Measurements from ENCODE around the gene COL27A1. TPM values are rescaled to one million over a fixed set of nuclear protein-coding genes. Genes with fewer than 3 reads are reported as not detected.

The COL27A1 gene
- total and polyA plus RNA-seq, 2 donors (not counting 3 experiments of a cell fraction or from before 2014, with no cell fraction given), result 14.7 to 49.1 TPM

DNA sequence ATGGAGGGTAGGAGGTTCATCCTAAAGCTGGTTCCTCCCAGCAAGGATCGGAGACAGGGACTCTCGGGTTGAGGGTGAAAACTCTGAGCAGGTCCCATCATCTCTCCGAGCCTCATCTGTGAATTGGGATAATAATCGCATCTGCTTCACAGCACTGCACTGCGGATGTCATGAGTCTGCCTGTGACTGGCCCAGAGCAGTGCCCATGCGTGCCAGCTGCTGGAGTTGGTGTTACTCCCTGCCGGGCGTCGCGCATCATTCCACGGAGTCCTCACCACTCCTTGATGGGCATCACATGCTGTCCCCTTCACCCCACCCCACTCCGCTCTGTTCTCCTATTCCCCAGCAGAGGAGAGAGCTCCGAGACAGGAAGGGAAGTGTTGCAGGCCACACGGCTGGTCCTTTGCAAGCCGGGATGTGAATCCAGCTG, 132.4 kb downstream of the COL27A1 start:
- FAIRE-seq (no peak), DNase-seq (ENCODE audit: low read depth, low spot score) (no peak)
- Histone ChIP-seq H3K4me1 (ENCODE audit: control insufficient read depth, extremely low read depth, insufficient read depth, low read length) (no peaks in the 10 kb centered on the region), H3K4me2 (ENCODE audit: insufficient read depth, low read length) (no peak overlapping the region), H4K20me1 (replicated peaks; ENCODE audit: control insufficient read depth, extremely low read depth, insufficient read depth, low read length) (no peaks in the 10 kb centered on the region), H3K79me2 (ENCODE audit: control insufficient read depth, insufficient read depth, low read length) (no peaks in the 10 kb centered on the region), H3K9me3 (replicated peaks; ENCODE audit: control insufficient read depth, insufficient read depth, low read length) (no peaks in the 10 kb centered on the region), H3K36me3 (ENCODE audit: control insufficient read depth in 2 of 2, extremely low read depth in 1 of 2, insufficient read depth in 2 of 2, low read length in 2 of 2) (peaks cover under 1 to 6% of the 10 kb centered on the region in 2 experiments), H2AFZ (ENCODE audit: low read depth, low read length) (no peak overlapping the region), H3K9me1 (replicated peaks; ENCODE audit: control insufficient read depth, extremely low read depth, insufficient read depth, low read length) (no peaks in the 10 kb centered on the region), H3K9ac (replicated peaks; ENCODE audit: extremely low read depth, insufficient read depth, low read length) (no peak overlapping the region), H3K27me3 (ENCODE audit: control insufficient read depth in 2 of 2, insufficient read depth in 2 of 2, low read length in 2 of 2) (no peaks in the 10 kb centered on the region), H3K27ac (ENCODE audit: insufficient read depth, low read depth, low read length) (no peak overlapping the region), H3K4me3 (replicated peaks in 1 of 3; ENCODE audit: insufficient read depth in 1 of 3, low read depth in 1 of 3, low read length in 3 of 3) (no peak overlapping the region)
- CTCF ChIA-PET, result interaction anchor here (1.2 to 5.3 kb wide), 5 partner anchors 49 to 206 kb away, joined by 3 to 277 read pairs (median 8); partner anchors contain the start of gene COL27A1
- TF ChIP-seq POLR2AphosphoS5 (IDR thresholded peaks at IDR 0.05; ENCODE audit: insufficient read depth, low read depth, low read length) (no peak), MYC (IDR thresholded peaks at IDR 0.05; ENCODE audit: low read depth, low read length) (no peak), POLR2A (IDR thresholded peaks at IDR 0.05; ENCODE audit: low read depth, low read length) (no peak), JUN (IDR thresholded peaks at IDR 0.05; ENCODE audit: borderline replicate concordance, insufficient read depth, insufficient read length, low read depth) (no peak)
- TF ChIP-seq, protein P1, sequence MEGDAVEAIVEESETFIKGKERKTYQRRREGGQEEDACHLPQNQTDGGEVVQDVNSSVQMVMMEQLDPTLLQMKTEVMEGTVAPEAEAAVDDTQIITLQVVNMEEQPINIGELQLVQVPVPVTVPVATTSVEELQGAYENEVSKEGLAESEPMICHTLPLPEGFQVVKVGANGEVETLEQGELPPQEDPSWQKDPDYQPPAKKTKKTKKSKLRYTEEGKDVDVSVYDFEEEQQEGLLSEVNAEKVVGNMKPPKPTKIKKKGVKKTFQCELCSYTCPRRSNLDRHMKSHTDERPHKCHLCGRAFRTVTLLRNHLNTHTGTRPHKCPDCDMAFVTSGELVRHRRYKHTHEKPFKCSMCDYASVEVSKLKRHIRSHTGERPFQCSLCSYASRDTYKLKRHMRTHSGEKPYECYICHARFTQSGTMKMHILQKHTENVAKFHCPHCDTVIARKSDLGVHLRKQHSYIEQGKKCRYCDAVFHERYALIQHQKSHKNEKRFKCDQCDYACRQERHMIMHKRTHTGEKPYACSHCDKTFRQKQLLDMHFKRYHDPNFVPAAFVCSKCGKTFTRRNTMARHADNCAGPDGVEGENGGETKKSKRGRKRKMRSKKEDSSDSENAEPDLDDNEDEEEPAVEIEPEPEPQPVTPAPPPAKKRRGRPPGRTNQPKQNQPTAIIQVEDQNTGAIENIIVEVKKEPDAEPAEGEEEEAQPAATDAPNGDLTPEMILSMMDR (IDR thresholded peaks at IDR 0.05; ENCODE audit: extremely low read depth in 1 of 2, insufficient read depth in 1 of 2, low read depth in 1 of 2, low read length in 2 of 2), result no peak
- no TSS peak for BruUV-seq (replicated peaks)
- intact Hi-C loops (cut with micrococcal nuclease) (loop anchor here (5.0 kb wide), 2 partner anchors 50 to 65 kb away; no protein-coding TSS in a partner anchor), dilution Hi-C loops (cut with MboI; ENCODE audit: extremely low pct_ligation_motif_present, low sequenced_read_pairs) (loop anchor here (25.0 kb wide), 1 partner anchor 200 kb away; the partner anchor contains the start of genes AMBP and KIF12)
- POLR2A ChIA-PET, result no interaction called here

All from endothelial cell of umbilical vein (primary cell).